NCI-H69 (cell line): Measurements from ENCODE around the gene EXPH5.

Source experiments
- DNase-seq: peaks from one replicate; lab custom pipeline; 2025; lab: John Stamatoyannopoulos, UW

The EXPH5 gene

DNA sequence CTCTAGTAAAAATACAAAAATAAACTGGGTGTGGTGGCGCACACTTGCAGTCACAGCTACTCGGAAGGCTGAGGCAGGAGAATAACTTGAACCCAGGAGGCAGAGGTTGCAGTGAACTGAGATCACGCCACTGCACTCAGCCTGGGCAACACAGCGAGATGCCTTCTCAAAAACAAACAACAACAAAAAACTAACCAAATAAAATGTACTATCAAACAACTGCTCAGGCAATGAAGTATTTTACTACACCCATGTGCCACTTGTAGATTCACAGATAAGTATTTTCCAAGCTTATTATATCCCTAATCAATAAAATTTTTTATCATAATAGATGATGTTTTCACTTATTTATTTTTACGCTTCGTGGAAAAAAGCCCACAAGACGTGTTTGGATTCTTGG is 127.2 kb downstream of the EXPH5 start:
- DNase-seq: no peak
